Measurements from ENCODE around the gene LY9.

- no peak for TF ChIP-seq CTCF (conservative IDR thresholded peaks at IDR 0.05)
- TF ChIP-seq EZH2 (IDR thresholded peaks at IDR 0.05; ENCODE audit: low read depth), result no peak
Measured at GRCh38 chr1:160819186-160819585, 23.2 kb downstream of the LY9 start.
